Activated CD4-positive, alpha-beta T cell treated with anti-CD3 and anti-CD28 coated beads, Interleukin-2, amount 50 U/mL, for 24 hours (primary cell): Measurements from ENCODE around the gene TBCCD1.
A peak's percentile ranks its signal among the peaks of the same experiment; 100 is the strongest.
"Not testable (repeated sequence)": the region's sequence is repeated elsewhere in the genome, so short reads cannot be mapped to it uniquely, and the experiment has no call there.

Source experiments
- DNase-seq, 2 donors: peaks; one replicate each; pipeline ENCODE4 v3.0.0-alpha.2; 2020; ENCODE audit warnings: low read depth in 1 of 2, low spot score in 1 of 2

The TBCCD1 gene

DNA sequence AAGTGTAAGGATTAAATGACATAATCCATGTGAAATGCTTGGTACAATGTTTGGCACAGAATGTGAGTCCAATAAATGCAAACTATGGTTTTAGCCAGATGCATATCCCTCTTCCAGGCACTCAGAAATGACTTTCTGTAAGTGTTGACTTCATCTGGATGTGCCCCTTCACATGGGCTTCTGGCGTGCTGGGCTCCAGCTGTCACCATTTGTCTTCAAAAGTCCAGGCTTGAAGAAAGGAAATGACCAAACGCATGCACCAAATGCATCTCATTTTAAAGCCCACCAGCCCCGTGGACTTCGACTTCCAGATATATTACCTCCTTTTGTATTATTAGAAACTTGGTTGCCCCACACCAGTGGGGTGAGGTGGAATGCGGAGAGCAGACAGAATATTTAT lies 46.7 kb downstream of the TBCCD1 start:
- DNase-seq = no peak

DNA sequence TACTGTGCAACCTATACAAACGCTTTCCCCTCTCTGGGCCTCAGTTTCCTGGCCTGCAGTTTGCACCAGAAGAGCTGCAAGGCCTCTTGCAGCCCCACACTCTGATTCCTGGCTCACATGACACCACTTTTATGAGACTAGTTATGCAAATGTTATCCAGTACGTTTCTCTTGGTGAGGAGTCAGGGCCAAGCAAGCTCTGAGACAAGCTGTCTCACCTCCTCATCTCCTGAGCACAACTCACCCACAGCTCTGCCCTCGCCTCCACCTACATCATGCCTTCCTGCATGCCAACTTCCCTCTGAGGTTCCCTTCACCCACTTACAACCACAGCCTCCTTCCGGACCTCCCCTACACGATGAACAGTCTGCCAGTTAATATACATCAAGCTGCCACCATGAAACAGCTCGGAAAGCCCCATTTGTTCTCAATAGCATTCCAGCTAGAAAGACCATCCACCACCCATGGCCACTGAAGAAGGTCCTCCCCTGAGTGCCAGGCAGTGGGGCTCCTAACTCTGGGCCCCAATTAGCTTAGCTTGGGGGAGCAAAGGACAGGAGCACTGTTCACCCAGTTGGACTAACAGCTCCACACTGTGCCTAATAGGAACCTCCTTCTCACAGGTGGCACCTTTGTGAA lies 48.0 kb downstream of the TBCCD1 start:
- DNase-seq = peak in 1 of 2 donors; percentile 59

DNA sequence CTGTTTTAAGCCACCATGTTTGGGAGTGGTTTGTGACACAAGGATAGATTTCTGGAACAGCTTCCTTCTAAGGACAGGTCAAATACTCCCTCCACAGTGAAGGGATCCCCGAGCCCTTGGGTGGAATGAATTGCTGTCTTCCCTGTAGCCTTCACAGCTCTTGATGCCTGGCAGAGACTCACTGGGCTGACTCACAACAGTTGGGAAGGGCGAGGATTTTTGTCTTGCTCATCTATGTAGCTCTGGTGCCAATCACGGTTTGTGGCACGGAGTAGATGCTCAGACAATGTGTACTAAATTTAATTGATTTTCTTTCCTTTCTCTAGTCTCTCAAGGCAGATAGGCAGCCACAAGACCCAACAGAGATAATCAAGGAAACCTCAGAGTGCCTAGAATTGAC lies 49.9 kb downstream of the TBCCD1 start:
- DNase-seq = no peak

DNA sequence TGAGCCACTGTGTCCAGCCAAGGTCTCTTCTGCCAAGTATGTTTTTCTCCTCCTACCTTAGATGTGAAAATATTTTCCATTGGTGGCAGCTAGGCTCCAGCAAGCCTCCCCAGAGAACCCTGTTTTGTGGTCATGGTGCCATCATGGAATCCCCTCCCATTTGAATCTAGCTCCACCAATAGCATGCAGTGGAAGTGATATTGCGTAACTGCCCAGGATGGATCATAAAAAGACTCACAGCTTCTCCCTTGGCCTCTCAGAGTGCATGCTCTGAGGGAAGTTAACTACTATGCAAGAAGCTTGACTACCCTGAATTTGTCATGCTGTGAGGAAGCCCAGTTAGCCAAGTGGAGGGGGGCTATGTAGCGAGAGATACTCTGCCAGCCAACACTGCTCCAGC lies 50.5 kb downstream of the TBCCD1 start:
- DNase-seq = no peak

DNA sequence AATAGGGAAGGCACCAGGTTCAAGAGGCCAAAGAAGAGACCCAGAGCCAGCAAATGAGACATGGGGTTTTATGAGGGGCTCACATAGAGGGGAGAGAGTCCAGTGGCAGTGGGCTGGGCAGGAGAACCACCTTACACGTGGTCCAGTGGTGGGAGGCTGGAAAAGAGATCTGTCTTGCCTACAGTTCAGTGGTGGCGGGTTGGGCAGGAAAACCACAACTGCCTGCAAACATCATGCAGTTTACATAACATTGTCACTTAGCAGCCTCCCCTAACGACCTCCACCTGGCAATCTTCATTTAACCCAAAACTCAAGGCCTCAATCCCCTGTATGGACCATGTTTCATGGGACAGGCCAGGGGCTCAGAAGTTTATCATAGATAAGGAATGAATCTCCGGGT lies 52.0 kb downstream of the TBCCD1 start:
- no peak for DNase-seq

DNA sequence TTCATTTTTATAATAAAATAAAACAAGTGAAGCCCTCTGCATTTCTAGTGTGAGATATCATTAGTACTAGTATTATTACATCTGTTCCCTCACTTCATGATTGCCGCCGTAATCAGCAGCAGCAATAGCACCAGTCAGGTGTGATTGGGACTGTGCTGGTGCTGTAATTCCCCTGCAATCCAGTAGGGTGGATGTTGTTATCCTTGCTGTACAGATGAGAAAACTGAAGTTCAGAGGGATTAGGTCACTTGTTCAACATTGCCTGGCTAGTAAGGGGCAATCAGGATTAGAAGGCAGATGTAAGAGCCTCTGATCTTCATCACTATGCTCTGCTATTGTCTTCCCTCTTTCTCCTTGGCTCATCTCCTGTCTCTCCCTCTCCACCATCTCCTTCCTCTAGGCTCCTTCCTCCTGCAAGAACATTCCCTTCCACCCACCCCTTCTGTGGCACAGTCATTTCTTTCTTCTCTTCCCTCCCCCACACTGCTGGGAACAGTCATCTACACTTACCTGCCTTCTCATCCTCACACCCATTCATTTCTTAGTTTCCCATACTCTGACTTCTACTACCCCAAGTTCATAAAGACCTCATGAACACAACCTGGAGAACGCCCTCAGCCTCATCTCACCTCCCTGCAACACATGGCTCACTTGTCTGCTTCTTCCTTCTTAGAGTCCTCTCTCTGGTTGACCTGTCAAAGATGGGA lies 52.7 kb downstream of the TBCCD1 start:
- DNase-seq = no peak

DNA sequence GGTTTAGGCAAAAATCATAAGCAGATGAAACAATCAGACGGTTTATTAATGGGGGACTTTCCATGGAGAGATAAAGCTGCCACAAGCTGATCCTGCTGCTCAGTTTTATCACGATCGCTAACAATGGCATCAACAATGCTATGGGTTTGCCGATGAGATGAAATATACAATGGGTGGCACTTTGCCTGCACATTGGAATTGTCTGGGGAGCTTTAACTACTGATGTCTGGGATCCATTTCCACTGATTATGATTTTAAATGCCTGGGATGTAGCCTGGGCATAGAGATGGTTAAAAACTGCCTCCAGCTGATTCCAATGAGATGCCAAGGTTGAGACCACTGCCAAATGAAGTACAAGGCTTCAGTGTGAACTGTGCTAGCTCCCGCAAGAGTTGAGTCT lies 53.8 kb downstream of the TBCCD1 start:
- no peak for DNase-seq

DNA sequence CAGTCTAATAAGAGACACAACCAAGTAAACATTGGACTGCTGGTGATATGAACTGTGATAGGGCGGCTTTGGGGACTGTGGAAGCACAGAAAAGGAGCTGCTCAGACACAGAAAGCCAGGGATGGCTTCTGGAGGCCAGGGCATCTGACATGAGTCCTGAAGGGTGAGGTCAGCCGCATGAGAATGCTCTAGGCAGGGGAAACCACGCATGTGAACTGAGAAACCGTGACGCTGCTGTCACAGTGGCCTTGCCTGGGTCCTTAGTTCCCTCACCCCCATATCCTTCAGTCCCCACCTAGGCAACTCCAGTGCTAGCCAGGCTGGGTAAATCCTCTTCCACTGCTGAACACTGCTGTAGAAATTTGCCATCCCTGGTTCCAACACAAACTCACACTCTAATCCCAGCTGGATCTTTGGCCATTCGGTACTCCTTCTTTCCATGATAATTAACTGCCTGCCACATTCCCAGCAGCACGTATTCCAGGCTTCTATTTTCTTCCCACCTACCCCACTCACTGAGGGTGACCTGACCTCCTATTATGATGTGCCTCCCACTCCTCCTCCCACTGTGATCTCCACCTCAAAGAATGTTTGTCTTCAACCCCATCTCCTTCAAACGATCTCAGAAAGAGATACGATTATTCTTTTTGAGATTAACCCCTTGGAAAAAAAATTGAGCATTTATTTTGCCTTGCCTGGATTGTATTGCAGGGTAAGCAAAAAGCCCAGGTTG lies 54.4 kb downstream of the TBCCD1 start:
- no peak for DNase-seq

DNA sequence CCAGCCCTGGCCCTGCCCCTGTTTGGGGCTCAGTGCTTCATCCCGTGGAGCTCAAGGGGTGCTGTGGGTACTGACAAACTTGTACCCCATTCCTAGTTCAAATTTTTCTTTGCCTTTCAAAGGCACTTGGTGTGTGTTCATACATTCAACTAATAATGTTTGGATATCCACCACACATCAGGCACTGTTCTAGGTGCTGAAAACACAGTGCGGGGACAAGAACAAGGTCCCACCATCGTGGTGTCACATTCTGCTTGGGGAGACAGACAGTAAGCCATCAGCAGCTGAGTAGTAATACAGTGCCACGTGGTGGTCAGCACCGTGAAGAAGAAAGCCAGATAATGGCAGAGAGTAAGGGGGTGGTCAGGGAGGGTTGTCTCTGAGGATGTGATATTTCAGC lies 55.4 kb downstream of the TBCCD1 start:
- no peak for DNase-seq

DNA sequence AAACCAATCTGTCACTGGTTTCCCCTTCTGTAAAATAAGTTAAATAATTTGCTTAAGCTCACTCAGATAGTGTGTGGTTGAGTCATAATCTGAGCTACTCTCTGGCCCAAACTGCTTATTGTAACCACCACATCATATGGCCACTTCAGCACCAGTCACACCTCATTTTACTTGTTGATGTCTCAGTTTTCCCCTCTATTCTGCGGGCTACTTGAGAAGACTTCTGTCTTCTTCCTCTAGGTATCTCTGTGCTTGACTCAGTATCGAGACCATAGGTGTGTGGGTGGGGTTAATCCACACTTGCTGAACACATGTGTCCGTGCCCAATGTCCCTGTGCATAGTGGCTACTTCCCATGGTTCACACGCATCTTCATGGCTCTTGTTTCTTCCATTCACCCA lies 55.9 kb downstream of the TBCCD1 start:
- DNase-seq = no peak

DNA sequence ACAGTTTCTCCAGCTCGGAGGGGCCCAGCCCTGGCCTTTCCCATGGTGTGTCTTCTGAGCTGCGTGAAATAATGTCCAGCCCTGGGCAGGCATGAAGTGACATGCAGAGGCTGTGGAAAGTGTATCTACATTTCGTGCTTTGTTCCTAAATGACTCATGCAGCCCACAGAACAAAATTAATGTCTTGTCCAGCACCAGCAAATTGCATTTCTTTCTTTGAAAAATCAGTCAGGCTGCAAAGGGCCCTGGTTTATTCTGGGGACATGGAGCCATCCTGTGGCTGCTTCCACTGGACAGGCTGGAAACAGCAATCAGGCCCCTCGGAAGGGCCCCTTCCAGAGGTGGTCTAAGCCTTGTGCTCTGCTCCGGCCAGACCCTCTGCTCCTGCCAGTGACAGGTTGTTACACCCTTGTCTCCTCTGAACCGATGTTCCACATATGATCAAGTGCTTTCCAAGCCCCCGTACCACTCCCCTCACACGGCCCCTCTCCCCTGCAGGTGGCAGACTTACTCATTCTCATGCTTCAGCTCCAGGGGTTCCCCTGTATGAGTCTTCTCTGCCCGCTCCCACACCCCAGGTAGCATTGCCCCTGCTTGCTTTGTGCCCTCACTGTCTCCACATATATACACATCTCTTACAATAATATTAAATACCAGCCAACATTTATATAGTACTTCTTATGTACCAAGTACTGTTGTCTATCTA lies 56.6 kb downstream of the TBCCD1 start:
- DNase-seq = no peak

DNA sequence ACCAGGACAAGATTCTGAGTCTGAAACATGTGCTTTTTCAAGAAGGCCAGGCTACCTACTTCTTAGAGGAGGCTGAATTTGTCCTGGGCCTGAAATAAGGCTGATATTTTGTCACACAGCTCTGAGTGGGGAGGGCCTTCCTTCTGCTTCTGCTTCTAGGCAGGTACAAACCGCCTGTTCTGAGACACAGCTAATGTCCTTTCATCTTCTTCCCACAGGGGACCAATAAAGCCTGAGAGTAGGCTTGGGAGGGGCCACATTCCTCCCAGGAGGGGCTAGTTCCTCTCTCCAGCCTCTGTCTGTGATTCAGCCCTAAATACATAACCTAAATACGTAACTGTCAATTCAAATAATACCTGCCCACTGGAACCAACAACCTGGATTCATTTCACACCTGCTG lies 57.7 kb downstream of the TBCCD1 start:
- DNase-seq = no peak

DNA sequence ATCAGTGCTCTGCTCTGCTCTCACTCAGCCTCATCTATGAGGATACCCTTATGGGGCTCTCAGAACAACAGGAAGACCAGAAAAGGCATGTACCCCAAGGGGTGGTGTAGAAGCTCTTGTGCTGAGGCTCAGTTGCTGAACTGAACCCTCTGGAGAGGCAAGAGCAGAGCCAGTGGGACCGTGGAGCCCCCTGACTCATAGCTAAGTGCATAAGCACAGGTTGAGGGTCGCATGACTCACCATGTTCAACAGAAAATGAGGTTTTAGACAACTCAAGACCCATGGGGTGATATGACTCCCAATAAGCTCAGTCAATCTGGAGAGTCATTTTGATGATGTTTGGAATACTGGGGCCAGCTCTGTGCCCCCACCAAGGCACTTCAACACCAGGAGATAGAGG lies 60.3 kb downstream of the TBCCD1 start:
- DNase-seq = peak in 1 of 2 donors; percentile 17

DNA sequence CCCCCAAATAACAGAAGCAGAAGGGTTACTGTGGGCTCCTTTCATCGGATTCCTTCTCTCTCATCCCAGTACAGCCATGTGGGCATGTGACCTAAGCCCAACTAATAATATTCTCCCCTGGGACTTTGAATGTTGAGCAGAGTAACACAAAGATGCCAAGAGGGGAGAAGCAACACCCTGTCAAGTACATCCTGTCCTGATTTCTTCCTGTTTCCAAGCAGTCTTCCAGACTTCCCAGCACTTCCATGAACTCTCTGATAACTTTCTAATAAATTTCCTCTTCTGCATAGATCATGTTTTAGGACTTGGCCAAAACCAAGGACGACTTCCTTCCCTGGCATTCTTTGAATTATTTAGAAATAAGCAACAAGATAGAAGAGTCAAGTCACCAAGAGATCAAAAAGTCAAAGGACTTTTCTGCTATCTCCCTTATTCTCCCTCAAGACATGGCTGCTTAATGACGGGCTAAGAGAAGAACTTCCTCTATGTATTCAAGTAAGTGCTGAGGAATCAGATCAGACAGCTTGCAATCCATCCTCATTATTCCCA lies 60.9 kb downstream of the TBCCD1 start:
- no peak for DNase-seq

DNA sequence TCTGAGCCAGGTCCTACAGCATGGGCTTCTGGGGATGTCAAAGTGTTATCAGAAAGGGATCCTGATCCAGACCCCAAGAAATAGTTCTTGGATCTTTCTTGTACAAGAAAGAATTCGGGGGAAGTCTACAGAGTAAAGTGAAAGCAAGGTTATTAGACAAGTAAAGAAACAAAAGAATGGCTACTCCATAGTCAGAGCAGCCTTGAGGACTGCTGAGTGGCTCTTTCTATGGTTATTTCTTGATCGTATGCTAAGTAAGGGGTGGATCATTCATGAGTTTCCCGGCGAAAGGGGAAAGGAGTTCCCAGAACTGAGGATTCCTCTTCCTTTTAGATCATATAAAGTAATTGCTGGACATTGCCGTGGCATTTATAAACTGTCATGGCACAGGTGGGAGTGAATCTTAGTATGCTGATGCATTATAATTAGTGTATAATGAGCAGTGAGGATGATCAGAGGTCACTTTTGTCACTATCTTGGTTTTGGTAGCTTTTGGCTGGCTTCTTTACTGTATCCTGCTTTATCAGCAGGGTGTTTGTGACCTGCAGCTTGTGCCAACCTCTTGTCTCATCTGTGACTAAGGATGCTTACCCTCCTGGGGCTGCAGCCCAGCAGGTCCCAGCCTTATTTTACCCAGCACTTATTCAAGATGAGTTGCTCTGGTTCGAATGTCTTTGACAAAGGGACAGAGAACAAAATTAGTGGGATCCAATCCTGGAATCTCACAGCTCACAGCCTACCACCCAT lies 64.0 kb downstream of the TBCCD1 start:
- no peak for DNase-seq

DNA sequence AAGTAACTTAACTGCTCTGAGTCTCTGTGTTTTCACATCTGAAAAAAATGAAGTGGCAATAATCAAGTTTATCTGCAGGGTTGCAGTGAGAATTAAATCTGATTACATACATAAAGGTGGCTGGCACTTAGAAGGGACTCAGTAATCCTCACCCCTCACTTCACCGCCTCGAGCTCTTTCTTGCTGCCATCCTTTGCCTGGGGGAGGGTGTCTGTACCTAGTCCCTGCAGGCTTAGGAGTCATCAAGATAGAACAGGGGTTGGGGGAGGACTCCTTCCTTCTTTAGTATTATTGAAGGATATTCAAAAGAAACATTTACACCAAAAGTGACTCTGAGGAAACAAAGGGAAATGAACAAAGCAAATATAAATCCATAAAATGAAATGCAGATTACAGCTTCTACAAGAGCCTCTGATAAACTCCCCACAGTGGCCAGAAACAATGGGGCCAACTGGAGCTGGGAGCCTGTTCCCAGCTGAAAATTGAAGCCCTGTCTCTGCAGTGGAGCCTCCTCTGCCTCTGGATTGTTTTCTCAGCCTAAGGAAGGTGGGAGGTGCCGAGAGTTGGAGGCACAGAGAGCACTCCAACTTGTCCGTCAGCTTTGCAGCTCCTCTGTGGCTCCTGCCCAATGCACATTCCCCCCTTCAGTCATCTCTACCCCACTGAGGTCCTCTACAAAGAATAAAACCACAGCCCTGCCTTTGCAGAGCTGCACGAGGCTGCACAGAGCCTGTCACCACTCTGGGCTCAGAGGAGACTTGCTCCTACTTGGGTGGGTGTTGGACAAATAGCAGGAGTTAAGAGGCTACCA lies 64.8 kb downstream of the TBCCD1 start:
- no peak for DNase-seq

DNA sequence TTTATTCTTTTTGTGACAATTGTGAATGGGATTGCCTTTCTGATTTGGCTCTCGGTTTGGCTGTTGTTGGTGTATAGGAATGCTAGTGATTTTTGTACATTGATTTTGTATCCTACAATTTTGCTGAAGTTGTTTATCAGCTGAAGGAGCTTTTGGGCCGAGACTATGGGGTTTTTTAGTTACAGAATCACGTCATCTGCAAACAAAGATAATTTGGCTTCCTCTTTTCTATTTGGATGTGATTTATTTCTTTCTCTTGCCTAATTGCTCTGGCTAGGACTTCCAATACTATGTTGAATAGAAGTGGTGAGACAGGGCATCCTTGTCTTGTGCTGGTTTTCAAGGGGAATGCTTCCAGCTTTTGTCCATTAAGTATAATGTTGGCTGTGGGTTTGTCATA lies 67.2 kb downstream of the TBCCD1 start:
- DNase-seq = not testable (repeated sequence)

DNA sequence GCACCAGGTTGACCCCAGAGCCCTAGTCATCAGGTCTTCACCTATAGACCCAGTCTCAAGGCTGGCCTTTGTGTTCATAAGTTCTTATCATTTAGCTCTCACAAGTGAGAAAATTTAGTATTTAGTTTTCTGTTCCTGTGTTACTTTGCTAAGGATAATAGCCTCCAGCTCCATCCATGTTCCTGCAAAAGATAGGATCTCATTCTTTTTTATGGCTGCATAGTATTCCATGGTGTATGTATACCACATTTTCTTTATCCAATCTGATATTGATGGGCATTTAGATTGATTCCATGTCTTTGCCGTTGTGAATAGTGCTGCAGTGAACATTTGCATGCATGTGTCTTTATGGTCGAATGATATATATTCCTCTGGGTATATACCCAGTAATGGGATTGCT lies 69.1 kb downstream of the TBCCD1 start:
- not testable (repeated sequence) for DNase-seq

DNA sequence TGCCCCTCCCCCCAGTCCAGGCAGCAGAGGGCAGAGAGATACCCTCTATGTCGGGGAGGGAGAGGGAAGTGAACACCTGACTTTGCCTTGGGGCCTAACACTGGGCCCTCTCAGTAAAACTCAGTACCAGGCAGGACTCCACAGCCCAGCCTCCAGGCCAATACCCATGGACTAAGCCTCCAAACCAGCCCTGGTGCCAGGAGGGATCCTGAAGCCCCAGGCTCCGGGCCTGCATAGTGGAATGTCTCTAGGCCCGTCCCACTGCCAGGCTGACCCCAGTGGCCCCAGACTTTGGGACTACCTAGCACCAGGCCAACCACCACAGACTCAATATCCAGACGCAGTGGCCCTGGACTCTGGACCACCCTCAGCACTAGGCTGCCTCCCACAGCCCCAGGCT lies 69.5 kb downstream of the TBCCD1 start:
- no peak for DNase-seq

DNA sequence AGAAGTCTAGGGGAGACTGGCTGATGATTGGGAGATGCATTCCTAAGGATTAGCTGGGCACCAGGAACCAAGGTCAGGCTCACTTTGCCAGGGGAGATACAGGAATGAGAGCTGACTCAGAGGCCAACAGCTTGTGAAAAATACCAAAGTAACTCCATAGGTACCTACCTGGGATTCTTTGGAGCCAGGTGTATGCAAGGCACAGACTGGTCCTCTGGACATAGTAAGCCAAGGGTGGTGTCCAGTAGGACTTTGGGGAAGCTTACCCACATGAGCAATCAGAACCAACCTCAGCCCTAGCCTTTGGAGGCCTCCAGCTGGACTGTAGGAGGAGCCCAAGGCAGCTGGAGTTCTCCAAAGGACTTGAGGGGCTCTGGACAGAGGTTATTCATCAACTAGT lies 70.5 kb downstream of the TBCCD1 start:
- DNase-seq = no peak
